ENCODE results near the gene CRACR2B.

CRACR2B gene

DNA sequence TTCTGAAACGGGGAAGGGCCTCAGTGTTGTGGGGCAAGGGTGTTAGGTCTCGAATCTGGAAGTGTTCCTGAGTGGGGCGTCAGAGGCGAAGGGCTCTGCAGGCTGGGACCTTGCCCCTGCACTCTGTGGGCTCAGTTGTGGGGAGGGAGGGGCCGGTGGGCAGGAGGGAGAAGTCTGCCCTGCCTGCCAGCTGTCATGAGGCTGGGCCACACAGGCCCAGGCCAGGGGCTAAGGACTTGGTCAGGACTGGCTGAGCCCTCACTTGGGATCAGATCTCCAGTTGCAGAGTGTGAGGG is at the start of gene CRACR2B:
TSS of gene CRACR2B (plus strand) at position 23 of the 296 bp plus-strand sequence. CDS start 689 bp downstream, outside the sequence.
- no peak for DNase-seq (ENCODE audit: low spot score)

DNA sequence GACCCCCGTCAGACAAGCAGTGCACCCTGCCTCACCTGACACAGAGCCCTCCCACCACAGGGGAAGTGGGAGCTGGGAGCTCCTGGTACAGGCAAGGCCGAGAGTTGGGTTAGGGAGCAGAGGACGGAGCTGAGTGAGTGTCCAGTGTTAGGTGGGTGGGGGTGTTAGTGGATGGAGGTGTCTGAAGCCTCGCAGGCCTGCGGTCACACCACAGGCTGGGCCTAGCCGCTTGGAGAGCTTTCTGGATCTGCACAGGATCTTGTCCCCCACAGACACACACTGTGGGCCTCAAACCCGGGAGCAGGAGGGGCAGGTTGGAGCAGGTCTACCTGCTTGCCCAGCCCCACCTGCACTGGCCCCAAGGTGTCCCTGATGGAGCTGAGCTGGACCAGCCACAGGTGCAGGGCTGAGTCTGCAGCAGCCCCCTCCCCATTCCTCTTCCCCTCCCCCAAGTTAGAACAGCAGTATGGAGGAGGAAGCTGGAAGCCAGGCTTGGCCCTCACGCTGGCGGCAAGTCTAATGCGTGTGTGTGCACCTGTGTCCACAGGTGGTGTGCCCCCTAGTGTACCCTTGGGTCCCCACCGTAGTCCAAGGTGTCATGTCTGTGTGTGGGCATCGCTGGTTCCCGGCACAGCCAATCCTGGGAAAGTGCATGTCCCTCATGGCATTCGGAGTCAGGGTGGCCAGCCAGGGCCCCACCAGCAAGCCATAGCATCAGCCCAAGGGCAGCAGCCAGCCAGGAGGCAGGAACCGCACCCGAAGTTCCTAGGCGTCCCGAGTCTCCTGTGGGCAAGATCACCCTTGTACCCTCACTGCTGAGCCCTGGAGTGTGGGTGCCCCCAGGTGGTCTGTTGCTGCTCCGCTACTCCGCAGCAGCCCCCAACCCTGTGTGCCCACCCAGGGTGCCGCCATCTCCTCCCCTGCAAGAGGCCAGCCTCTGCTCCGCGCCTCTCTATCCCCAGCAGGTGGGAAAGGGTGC is 48.5 kb upstream of the CRACR2B start:
- DNase-seq (ENCODE audit: low spot score): no peak

DNA sequence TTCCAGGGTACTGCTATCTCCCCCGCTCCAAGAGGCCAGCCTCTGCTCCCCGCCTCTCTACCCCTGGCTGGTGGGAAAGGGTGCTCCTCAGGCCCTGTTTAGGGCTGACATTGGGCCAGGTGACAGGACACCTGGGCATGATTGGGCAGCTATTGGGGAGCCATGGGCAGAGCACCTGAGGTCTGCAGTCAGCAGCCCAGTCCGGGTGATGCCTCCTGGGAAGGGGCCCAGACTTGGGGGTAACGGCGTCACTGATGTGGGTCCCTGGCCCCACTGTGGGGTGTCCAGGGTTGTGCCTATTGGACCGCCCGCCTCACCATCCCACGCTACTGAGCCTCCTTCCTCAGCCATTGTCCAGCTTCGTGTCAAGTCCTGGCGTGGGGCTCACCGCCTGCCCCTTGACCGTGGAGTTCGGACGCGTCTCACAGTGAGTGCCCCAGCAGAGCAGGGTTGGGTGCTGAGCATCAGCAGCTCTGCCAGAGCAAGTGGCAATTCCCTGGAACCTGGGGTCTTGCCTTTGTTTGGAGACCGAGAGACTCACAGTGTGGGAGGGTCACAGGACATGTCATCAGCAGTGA is 47.7 kb upstream of the CRACR2B start:
- no peak for DNase-seq (ENCODE audit: low spot score)

DNA sequence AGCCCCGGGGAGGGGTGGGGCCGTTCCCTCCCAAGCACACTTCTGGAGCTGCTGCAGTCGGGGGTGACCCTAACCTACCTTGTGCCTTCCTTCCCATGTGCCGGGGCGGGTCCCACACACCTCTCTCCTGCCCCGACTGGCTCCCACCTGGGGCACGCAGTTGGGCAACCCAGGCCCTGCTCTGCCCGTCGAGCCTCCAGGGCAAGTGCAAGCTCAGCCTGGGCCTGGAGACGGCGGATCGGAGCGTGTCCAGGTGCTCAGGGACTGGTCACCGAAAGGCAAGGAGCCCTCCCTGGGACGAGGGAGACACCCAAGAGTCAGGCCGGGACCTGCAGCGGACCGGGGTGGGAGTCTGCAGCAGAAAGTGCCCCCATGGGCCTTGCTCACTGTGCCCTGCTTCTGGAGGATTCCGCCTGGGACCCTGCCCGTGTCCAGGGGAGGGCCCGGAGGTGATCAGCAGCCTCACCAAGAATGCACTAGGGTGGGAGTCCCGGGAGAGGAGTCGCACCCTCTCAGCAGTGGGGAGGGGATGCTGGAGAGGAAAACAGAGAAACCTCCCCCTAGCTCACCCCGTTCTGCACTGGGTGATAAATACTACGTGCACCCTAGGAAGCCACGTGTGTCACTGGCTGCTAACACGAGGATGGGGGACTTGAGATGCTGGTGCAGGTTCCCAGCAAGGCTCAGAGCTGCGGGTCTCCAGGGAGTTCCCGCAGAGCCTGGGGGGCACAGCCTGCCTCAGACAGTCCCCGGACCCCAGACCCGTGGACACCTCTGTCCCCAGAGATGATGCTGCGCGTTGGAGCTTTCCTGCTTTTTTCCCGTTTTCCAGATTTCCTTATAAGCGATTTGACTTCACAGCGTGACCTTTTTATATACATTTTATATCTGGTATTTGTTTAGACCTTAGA is 45.2 kb upstream of the CRACR2B start:
- DNase-seq (ENCODE audit: low spot score): no peak

DNA sequence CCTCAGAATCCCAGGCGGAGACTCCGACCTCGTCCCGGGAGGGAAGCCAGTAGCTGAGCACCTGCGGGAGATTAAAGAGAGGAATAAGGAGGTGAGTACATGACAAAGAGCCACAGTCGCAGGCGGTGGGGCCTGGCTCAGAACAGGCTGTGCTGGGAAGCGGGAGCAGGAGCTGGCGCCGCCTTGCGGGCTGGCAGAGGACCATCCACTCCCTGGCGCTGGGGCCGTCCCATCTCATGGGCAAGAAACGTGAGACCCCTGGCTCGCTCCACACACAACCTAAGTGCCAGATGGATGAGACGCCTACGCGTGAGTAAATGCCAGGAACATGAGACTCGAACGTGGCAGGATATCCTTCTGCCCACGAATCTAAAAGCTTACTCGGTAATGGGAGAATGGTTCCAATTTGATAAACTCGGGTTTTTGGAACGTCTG is 44.1 kb upstream of the CRACR2B start:
- DNase-seq (ENCODE audit: low spot score): no peak

DNA sequence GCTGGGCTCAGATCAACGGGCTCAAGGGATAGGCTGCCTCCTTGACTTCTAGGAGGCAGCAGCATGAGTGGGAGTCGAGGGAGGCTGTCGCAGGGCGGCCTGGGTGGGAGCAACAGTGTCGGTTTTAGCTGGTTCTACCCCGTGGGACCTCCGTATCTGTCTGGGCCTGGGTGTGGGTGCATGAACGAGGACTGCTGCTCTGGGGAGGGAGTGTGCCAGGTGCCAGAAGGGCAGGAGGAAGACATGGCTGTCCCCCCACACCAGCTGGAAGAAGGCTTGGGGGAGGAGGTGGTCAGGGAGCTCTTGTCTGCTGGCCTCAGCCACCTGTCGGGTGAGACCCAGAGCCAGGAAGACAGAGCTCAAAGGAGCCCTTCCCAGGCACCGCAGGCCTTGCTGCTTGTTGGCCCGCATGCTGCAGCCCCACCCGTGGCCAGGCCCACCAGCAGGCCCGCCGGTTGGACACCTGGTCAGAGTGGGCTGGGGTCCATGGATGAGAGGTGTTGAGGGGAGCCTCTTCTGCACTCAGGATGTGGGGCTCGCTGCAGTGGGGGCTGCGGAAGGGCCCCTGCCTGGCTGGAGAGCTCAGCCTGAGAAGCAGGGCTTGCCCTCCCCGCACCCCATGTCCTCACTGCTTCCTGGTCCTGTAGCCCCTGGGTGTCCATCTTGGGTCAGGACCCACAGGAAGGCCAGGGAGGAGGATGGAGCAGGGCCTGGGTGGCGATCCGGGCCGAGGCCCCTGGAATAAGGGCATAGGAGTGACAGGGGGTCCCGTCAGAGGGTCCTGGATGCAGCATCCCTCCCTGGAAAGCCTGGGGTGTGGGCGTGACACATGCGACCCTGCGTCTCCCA is 41.3 kb upstream of the CRACR2B start:
- no peak for DNase-seq (ENCODE audit: low spot score)

DNA sequence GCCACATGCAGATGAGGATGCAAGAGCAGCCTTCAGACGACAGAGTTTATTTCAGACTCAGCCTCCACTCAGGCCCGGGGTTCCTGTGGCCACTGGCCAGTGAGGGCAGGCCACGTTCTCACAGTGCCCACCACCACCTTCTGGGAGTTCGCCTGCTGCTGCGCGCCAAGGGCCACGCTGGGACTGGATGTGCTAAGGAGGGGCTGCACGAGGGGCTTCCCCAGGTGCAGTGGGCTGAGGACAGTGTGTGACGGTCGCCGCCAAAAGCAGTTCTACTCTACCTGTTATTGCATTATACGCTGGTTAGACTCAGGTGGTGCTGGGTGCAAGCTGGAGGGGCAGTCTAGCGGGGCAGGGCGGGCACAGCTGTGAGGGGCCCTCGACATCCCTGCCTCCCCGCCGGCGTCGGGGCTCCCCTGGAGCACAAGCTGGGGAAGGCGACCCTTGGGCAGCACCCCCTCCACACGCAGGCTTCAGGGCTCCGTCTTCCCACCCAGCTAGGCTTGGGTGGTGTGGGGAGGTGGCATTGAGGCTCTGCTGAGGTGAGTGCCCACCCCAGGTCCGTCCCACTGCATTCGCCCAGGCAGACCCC is 40.5 kb upstream of the CRACR2B start:
- no peak for DNase-seq (ENCODE audit: low spot score)

DNA sequence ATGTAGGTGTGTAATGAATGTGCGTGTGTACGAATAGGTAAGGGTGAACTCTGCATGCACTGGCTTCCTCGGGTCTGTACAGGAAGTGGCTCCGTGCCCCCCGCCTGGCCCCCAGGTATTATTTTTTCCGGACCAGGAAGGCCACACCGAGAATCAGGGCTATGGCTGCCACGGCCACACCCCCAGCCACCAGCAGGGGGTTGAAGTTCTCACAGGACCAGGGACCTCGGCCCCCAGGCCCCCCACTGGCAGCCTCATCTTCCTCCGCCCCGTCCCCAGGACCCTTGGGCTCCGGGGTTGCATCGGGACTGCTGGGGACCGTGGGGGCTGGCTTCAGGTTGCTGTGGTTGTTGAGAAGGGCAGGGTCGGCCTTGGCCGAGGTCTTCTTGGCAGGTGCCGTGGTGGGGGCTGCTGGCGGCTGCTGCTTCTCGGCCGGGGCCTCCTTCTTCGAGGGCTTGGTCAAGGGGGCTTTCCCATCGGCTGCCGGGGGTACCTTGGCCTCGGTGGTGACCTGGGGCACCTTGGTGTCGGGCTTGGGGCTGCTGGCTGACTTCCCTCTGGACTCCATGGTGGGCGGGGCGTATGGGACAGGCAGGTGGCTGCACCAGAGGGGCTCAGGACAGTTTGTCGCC is 39.6 kb upstream of the CRACR2B start:
- DNase-seq (ENCODE audit: low spot score): no peak

DNA sequence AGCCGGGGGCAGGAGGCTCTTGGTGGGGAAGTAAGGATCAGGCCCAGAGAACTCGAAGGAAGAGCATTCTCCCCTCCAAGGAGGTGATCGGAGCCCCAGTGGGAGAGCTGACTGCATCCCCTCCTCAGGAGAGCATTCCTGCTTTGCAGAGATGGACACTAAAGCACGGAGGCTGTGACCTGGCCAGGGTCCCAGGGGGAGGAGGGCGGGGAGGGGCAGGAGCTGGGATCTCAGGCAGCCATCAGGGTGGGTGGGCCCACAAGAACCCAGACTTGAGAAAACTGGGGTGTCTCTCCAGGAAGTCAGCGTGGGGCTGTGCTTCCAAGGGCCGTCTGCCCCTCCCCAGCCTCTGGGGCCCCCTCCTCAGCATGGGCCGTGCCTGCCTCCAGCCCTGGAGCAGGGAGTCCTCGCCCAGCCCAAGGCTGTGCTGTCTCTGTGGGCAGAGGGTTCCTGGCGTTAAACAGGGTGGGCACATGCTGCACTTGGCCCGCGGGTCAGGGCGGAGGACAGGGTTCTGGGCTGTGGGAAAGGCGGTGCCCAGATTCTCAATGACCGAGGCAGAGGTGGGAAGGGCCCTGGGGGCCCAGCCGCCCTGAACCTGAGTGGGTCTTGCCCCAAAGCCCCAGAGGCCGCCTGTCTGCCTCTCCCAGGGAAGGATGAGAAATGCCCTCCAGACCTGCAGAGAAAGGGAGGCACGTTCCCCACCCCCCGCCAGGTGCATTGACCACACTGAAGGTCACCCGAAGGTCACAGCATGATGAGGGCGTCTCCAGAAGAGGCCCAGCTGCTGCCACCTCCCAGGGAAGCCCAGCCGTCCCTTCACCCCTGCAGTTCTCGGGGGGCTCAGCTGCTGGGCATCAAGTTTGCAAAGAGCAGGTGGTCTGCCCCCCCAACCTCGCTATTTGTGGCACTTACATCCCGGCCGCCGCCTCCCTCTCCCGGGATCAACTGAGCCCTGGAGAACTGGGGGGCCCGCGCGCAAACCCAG is 38.5 kb upstream of the CRACR2B start:
- DNase-seq (ENCODE audit: low spot score): no peak

DNA sequence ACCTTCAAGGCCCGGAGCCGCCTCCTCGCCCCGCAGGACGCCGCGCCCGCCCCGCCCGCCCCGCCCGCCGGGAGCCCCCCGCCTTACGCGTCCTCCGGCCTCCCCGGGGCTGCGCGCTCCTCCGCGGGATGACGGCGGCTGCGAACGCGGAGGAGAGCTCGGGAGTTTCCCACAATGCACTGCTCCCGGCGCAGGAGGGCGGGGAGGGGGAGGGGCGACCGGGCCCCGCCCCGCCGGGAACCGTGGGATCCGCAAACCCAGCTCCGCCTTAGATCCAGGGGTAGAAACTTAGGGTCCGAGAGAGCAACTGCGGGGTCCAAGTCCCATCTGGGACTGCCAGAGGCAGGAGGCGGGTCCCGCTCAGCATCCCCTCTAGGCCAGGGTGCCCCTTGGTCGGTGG is 37.8 kb upstream of the CRACR2B start, which contains the start of gene CEND1:
TSS of gene CEND1 (minus strand) at position 148 of the 400 bp plus-strand sequence. CDS start 1,514 bp downstream, outside the sequence.
- no peak for DNase-seq (ENCODE audit: low spot score)

DNA sequence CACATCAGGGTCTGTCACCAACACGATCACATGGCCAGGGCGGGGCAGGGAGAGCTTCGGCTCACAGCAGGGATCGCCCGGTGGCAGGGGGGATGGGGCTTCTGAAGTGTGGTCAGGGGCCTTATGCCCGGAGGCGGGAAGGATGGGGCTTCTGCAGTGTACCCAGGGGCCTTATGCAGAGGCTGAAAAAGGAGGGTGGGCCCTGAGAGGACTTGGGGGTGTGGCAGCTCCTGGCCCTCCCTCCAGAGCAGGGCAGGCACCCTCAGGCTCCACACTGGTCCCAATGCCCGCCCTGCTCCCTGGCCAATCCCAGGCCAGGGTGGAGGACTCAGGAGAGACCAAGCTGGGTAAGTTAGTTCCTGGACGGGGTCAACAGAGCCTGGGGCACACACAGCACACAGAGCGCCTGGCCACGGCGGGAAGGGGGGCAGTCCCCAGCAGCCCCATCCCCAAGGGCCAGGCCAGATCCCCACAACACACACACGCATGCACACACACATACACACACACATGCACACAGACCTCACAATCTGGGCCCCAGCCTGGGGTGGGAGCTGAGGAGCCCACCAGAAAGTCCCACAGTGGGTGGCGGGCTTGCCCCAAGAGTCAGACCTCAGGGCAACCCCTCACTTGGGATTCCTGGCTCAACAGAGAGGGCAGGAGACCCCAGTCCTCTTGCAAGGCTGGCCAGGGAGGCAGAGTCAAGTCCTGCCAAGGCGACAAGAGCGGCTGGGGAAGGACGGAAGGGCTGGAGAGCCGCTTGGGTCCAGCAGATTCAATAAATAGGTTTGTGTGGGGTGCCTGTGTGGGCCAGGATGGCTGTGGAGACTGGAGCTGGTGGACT is 36.8 kb upstream of the CRACR2B start:
- no peak for DNase-seq (ENCODE audit: low spot score)

DNA sequence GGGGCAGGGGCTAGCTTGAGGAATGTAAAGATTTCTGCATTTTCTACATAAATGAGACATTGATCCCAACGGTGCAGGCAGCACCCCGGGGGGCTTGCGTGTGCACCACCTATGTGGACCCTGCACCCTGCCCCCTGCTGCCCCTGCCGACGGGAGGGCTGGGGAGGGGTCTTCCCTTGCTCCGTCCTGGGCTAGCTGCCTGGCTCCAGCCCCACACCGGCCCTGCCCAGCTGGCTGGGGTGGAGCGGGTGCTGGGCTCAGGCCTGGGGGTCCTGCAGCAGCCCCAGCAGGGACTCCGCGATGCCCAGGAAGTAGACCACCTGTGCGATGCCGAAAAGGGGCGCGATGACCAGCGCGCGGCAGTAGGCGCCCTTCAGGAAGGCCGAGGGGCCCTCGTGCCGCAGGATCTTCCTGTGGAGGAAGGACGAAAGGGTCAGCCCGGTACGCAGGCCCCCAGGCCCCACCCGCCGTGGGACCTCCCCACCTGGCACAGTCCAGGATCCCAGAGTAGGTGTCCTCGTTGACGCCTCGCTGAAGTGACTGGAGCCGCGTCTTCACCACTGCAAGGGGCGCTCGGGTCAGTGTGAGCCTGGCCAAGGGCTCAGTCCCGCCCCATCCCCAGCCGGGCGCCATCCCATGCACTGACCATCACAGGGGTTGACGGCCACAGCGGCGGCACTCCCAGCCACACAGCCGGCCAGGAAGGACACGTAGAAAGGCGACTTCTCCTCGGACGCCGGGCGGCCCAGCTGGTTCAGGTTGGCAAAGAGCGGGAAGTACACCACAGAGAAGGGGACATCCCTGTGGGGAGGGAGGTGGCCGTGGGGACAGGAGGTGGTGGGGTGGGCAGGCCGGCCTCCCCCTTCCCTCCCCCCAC is 35.8 kb upstream of the CRACR2B start:
- DNase-seq (ENCODE audit: low spot score): no peak

DNA sequence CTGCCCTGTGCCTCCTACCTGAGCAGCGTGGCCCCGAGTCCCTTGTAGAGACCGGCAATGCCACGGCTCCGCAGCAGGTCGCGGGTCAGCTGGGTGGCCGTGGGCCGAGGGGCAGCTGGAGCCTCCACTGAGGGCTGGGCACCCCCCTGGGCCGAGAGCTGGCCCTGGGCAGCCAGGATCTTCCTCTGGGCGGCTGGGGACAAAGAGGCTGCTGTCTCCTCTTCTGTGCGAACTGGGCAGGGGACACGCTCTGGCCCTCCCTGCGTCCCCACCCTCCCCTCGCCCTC is 35.2 kb upstream of the CRACR2B start:
- DNase-seq (ENCODE audit: low spot score): no peak

DNA sequence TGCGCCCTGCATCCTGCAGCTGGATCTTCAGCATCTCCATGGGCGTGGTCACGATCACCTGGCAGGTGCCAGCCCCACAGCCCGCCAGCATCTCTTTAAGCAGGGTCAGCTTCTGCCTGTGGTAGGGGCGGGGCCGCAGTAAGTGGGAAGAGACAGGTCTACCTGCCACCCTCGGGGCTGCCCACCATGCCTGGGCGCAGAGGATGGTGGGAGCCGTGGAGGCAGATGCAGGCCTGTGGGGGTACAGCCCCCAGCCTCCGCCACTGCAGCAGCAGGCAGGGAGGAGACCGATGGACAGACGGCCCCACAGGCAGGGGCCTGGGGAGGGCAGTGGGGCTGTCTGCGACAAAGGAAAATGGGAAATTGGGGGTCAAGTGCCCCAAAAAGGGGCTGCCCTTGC is 34.8 kb upstream of the CRACR2B start:
- no peak for DNase-seq (ENCODE audit: low spot score)

DNA sequence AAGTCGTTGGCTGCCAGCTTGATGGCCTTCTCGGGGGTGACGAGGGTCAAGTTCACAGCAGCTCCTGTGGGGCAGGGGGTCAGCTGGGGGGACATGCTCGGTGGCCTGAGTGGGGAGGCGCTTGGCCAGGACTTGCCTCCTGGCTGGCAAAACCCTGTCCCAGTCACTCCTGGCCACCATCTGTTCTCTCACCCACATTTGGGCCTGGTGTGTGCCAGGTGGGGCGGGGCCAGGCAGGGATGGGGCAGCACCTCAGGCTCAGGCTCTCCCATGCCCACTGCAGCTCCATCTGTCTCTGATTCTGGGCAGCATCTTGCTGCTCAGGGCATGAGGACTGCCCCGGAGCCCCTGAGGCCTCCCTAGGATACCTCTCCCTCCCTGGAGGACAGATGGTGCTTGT is 34.2 kb upstream of the CRACR2B start:
- DNase-seq (ENCODE audit: low spot score): no peak

DNA sequence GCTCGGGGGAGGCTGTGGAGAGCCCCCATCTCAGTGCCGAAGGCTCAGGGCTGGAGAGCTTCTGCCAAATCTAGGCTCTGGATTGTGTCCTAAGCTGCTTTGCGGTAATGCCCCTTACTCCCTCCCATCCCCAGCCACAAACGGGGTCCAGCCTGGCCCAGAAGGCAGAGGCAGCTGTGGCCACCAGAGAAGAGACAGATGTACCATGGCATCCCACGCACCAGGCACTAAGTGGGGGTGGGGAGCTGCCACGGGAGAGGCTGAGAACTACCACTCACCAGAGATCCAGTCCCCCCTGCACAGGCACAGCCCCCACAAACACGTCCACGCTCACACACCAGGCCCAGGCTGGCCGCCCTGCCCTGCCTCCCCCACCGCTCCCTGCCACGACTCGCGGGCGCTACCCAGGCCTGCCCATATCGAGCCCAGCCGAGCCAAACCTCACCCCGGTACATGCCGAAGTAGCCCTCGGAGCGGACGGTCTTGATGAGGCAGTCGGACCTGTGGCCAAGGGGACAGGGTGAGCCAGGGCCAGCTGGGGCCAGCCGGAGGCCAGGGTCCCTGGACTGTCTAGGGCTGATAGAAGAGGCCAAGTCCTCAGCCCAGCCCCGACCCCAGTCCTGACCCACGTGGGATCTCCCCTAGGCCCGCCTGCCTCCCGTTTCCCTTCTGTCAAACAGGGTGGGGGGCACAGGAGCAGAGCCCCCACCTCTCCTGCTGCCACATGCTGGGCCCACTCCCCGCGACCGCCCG is 33.5 kb upstream of the CRACR2B start:
- no peak for DNase-seq (ENCODE audit: low spot score)
